ENCODE results near the gene BMF.

The BMF gene

DNA sequence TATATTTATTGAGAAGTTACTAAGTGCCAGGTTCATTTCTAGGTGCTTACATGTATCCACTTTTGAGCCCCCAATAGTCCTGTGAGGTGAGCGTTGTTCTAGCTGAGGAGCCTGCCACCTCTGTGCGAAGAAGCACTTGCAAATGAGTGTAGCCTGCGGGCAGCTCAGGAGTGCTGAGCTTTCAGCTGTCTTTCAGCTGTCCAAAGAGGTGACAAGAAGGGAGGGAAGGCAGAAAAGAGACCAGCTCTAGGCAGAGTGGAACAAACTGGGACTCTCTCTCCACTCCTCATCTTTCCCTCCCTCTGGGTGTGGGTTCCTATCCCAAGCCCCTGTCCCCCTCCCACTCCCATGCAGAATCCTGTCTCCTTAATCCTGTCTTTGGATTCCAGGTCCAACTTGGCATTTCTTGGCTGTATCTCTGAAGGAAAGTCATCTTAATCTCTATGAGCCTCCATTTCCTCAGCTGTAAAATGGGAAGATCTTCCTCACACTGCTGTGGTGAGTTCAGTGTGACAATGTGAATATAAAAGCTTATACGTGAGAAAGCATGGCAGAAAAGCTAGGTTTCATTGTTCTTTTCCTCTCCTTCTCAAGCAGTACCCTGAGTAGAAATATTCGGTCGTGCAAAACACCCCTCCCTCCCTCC lies 63.0 kb downstream of the BMF start:
- no peak for DNase-seq

GRCh38 chr15:40044717-40045571 lies 63.7 kb downstream of the BMF start:
- DNase-seq: peak; percentile 89

- DNase-seq: no peak
Observed at GRCh38 chr15:40043927-40044716, 64.6 kb downstream of the BMF start.

DNA sequence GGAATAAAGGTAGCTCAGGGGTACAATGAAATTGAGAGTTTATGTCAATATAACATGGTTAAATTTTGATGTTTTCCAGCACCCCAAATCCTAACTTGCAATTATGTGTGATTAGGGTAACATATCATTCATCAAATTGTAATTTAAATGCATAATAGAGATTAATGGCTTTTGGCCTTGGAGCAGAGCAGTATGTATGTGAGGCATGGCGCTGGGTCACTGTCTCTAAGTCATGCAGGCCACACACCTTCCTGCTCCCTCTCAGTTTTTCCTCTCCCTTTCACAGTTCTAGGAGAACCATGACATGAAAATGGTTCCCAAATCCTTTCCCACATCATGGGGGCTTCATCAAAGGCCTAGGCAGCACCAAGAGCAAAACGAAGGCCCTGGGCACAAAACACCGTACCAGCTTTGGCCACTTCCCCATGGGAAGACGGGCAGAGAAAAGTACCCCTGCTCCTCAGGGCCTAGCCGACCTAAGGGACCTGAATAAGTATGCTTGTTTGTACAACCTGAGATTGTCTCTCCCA lies 65.8 kb downstream of the BMF start:
- DNase-seq: no peak

- DNase-seq: no peak
Observed at GRCh38 chr15:40040770-40041169, 67.9 kb downstream of the BMF start.

DNA sequence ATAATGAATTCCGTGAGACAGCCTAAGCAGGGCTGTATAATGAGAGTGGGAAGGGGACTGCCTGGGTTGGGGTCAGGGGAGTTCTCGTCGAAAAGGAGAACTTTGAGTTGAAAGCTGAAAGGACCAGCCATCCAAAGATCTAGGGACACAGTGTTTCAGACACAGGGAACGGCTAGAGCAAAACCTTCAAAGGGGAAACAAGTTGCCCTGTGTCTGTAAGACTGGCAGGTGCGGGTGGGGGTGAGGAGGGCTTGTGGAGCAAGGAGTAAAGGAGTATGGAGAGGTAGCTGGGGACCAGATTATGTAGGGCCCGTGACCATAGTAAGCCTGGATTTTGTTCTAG lies 68.4 kb downstream of the BMF start:
- no peak for DNase-seq

DNA sequence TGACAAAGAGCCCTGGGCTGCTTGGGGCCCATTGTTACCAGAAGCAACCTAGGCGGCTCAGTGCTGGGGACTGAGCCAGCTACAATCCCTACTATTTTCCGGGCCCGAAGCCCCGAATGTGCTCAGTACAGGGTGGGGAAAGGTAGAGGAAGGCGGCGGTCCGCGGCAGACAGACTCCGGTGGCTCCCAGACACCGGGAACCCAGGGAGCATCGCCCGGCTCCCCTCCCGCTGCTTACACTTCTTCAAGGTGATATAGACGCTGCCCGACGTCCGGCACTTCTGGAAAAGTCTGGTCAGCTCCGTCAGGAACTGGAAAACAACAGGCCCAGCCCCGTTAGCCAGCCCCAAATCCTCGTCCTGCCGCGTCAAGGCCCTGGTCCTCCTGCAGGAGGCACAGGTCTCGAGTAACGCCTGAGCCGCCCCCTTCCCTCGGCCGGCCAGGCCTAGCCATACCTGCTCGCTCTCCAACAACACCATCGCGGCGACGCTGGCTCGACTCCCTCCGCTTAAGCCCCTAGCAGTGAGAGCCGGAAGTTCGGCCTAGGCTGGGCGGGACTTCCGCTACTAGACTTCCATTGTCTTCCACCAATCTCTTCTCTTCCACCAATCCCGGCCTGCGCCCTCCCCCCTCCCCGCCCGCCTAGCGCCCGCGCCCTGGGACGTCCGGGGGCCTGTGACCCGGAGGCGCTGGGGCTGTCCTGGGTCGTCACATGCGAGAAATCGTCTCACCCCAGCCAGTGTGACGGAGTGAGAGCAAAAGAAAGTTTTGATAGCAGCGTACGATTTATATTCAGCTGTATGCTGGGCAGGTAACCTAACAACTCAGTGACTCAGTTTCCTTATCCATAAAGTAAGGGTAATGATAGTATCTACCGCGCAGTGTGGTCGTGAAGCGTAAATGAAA lies 69.8 kb downstream of the BMF start, which contains the start of gene SRP14:
SRP14 (minus strand) TSS at position 544 of the 906 bp plus-strand sequence; CDS start at position 479, 65 bp downstream.
- DNase-seq: peak; percentile 94

DNA sequence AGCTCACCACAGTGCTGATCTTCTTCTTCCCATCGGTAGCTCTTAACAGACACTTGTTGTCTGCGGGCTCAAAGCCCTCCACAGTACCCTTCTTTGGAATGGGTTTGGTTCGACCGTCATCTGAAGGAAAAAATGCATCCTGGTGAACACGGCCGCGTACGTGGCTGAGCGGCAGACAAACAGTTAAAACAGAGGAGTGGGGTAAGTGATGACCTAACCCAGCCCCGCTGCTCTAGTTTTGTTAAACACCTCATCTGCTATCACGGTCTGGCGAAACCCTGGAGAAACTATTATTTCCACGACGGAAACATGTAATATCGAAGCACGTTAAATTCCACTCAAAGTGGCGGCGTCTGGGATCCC lies 70.4 kb downstream of the BMF start:
- DNase-seq: no peak
